ENCODE results near the gene DNAJC22. TPM values are rescaled to one million over a fixed set of nuclear protein-coding genes. Genes with fewer than 3 reads are reported as not detected.
"Not testable (repeated sequence)": the region's sequence is repeated elsewhere in the genome, so short reads cannot be mapped to it uniquely, and the experiment has no call there.

Gene DNAJC22
- total and polyA plus RNA-seq, 2 of the 13 experiments (the other 11 are each of a cell fraction or from before 2014, with no cell fraction given), result 25.2 to 31.7 TPM

DNA sequence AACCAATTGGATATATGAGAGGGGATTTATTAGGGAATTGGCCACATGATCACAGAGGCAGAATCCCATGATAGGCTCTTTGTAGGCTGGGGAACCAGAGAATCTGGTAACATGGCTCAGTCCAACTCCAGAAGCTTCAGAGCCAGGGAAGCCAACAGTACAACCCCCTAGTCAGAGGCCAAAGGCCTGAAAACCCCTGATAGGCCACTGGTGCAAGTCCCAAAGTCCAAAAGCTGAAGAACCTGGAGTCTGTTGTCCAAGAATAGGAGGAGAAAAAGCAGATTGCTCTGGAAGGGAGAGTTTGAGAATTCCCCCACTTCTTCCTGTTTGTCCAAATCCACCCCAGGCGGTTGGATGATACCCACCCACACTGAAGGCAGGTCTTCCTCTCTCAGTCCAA lies 31.9 kb upstream of the DNAJC22 start:
- in situ Hi-C loops (cut with HindIII; ENCODE audit: extremely low pct_ligation_motif_present, low pct_unique_long_range_greater_than_20kb), result no loop called here
- ChIA-PET POLR2A (no interaction called here), CTCF (ENCODE audit: low intra/inter-chr PET ratio, low total read pairs) (interaction anchor here (0.6 kb wide), 1 partner anchor 199 kb away, joined by 3 read pairs; no protein-coding TSS in a partner anchor)
- Histone ChIP-seq H3K9ac (ENCODE audit: insufficient read depth, low read depth, low read length) (no peak overlapping the region), H2AFZ (ENCODE audit: low read length) (no peak overlapping the region), H3K9me3 (ENCODE audit: low read length) (no peaks in the 10 kb centered on the region), H3K36me3 (replicated peaks in 1 of 2; ENCODE audit: control insufficient read depth in 1 of 2, insufficient read depth in 2 of 2, low read length in 2 of 2) (no peaks in the 10 kb centered on the region), H3K4me3 (replicated peaks in 1 of 3; ENCODE audit: insufficient read depth in 1 of 3, low read depth in 2 of 3, low read length in 3 of 3) (no peak overlapping the region), H4K20me1 (ENCODE audit: insufficient read depth, low read length) (no peaks in the 10 kb centered on the region), H3K4me2 (ENCODE audit: low read depth, low read length) (no peak overlapping the region), H3K27ac (ENCODE audit: extremely low read length, insufficient read depth, low read length) (no peak overlapping the region), H3K79me2 (ENCODE audit: insufficient read depth, low read length) (no peaks in the 10 kb centered on the region), H3K4me1 (ENCODE audit: insufficient read depth, low read length) (peaks cover 9% of the 10 kb centered on the region), H3K27me3 (ENCODE audit: control insufficient read depth in 1 of 2, insufficient read depth in 2 of 2, low read length in 2 of 2) (no peaks in the 10 kb centered on the region)
- no TSS peak for BruUV-seq (replicated peaks)
- FAIRE-seq (no peak), DNase-seq (ENCODE audit: low spot score) (no peak), ATAC-seq (peak; percentile 31; the same call in 2 of the 3 replicates)
- WGBS (ENCODE audit: low lambda C conversion rate), result 0% methylated on average over 1 of the region's 1 CpG
- intact Hi-C loops (cut with micrococcal nuclease; ENCODE audit: unreplicated experiment), result no loop called here
- TF ChIP-seq HNF4A (CRISPR knock-in tag; IDR thresholded peaks at IDR 0.05), result peak; percentile 23; the same call in 1 of the 2 replicates
- TF ChIP-seq ZNF451 (CRISPR knock-in tag; IDR thresholded peaks at IDR 0.05), result no peak

DNA sequence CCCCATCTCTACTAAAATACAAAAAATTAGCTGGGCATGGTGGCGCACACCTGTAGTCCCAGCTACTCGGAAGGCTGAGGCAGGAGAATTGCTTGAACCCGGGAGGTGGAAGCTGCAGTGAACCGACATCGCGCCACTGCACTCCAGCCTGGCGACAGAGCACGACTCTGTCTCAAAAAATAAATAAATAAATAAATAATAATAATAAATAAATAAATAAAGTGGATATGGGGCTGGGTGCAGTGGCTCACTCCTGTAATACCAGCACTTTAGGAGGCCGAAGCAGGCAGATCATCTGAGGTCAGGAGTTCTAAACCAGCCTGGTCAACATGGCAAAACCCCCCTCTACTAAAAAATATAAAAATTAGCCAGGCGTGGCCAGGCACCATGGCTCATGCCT lies 29.6 kb upstream of the DNAJC22 start:
- BruUV-seq (replicated peaks); CTCF ChIA-PET (ENCODE audit: low intra/inter-chr PET ratio, low total read pairs); in situ Hi-C loops (cut with HindIII; ENCODE audit: extremely low pct_ligation_motif_present, low pct_unique_long_range_greater_than_20kb); H2AFZ ChIP-seq (ENCODE audit: low read length); DNase-seq (ENCODE audit: low spot score); H3K36me3 ChIP-seq (replicated peaks in 1 of 2; ENCODE audit: control insufficient read depth in 1 of 2, insufficient read depth in 2 of 2, low read length in 2 of 2); H3K79me2 ChIP-seq (ENCODE audit: insufficient read depth, low read length); H3K4me2 ChIP-seq (ENCODE audit: low read depth, low read length); POLR2A ChIA-PET; ATAC-seq; H3K27me3 ChIP-seq (ENCODE audit: control insufficient read depth in 1 of 2, insufficient read depth in 2 of 2, low read length in 2 of 2); H3K27ac ChIP-seq (ENCODE audit: extremely low read length, insufficient read depth, low read length); H3K9ac ChIP-seq (ENCODE audit: insufficient read depth, low read depth, low read length); H3K4me3 ChIP-seq (replicated peaks in 1 of 3; ENCODE audit: insufficient read depth in 1 of 3, low read depth in 2 of 3, low read length in 3 of 3); H4K20me1 ChIP-seq (ENCODE audit: insufficient read depth, low read length); FAIRE-seq; intact Hi-C loops (cut with micrococcal nuclease; ENCODE audit: unreplicated experiment); H3K9me3 ChIP-seq (ENCODE audit: low read length): not testable (repeated sequence)
- H3K4me1 ChIP-seq (ENCODE audit: insufficient read depth, low read length), result peaks cover 15% of the 10 kb centered on the region
- 84% methylated on average over 10 of the region's 10 CpGs for WGBS (ENCODE audit: low lambda C conversion rate)

DNA sequence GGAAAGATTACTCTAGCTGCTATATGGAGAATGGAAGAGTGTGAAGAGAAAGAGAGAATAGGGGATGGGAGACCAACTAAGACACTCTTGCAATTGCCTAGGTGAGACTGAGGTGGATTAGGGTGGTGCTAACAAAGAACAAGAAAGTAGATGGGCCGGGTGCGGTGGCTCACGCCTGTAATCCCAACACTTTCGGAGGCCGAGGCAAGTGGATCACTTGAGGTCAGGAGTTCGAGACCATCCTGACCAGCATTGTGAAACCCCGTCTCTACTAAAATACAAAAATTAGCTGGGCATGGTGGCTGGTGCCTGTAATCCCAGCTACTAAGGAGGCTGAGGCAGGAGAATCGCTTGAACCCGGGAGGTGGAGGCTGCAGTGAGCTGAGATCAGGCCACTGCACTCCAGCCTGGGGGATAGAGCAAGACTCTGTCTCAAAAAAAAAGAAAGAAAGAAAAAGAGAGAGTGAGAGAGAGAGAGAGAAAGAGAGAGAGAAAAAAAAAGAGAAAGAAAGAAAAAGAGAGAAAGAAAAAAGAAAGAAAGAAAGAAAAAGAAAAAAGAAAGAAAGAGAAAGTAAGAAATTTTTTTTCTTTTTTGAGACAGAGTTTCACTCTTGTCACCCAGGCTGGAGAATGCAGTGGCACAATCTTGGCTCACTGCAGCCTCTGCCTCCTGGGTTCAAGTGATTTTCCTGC lies 26.1 kb upstream of the DNAJC22 start:
- intact Hi-C loops (cut with micrococcal nuclease; ENCODE audit: unreplicated experiment); H3K9ac ChIP-seq (ENCODE audit: insufficient read depth, low read depth, low read length); H3K4me3 ChIP-seq (replicated peaks in 1 of 3; ENCODE audit: insufficient read depth in 1 of 3, low read depth in 2 of 3, low read length in 3 of 3); DNase-seq (ENCODE audit: low spot score); H2AFZ ChIP-seq (ENCODE audit: low read length); H4K20me1 ChIP-seq (ENCODE audit: insufficient read depth, low read length); H3K27ac ChIP-seq (ENCODE audit: extremely low read length, insufficient read depth, low read length); H3K36me3 ChIP-seq (replicated peaks in 1 of 2; ENCODE audit: control insufficient read depth in 1 of 2, insufficient read depth in 2 of 2, low read length in 2 of 2); BruUV-seq (replicated peaks); POLR2A ChIA-PET; ATAC-seq; H3K27me3 ChIP-seq (ENCODE audit: control insufficient read depth in 1 of 2, insufficient read depth in 2 of 2, low read length in 2 of 2); in situ Hi-C loops (cut with HindIII; ENCODE audit: extremely low pct_ligation_motif_present, low pct_unique_long_range_greater_than_20kb); FAIRE-seq; H3K9me3 ChIP-seq (ENCODE audit: low read length); CTCF ChIA-PET (ENCODE audit: low intra/inter-chr PET ratio, low total read pairs); H3K79me2 ChIP-seq (ENCODE audit: insufficient read depth, low read length); H3K4me2 ChIP-seq (ENCODE audit: low read depth, low read length): not testable (repeated sequence)
- peaks cover 15% of the 10 kb centered on the region for H3K4me1 ChIP-seq (ENCODE audit: insufficient read depth, low read length)
- 68% methylated on average over 9 of the region's 9 CpGs for WGBS (ENCODE audit: low lambda C conversion rate)
